T47D (cell line): ENCODE results near the gene ZNF337.
"Not testable (repeated sequence)": the region's sequence is repeated elsewhere in the genome, so short reads cannot be mapped to it uniquely, and the experiment has no call there.

Experiments used
- DNase-seq, 2 experiments: peaks; one replicate each; pipeline versions ENCODE4 v3.0.0 to v3.0.0-alpha.2; 2011 to 2012; ENCODE audit warnings: low read depth in 1 of 2, low spot score in 1 of 2
- JUND ChIP-seq: IDR thresholded peaks from 2 replicates; pipeline ENCODE4 v1.6.1; 2012; ENCODE audit warnings: low read depth
- in situ Hi-C: cut with HindIII; loops from 2 replicates; pipeline ENCODE4 v1.10.0; 2016; ENCODE audit warnings: low sequenced_read_pairs, low pct_unique_long_range_greater_than_20kb

ZNF337 gene

GRCh38 chr20:25696371-25697131 is at the start of gene ZNF337:
Gene ZNF337 (minus strand): TSS chr20:25696853. CDS start chr20:25686417, 10,436 bp downstream.
- in situ Hi-C loops, result no loop called here
- TF ChIP-seq JUND, result no peak
- DNase-seq, result peak; percentile 89 to 95

GRCh38 chr20:25745738-25746137 is 49.1 kb upstream of the ZNF337 start:
- DNase-seq, result no peak
- TF ChIP-seq JUND, result no peak
- in situ Hi-C loops, result no loop called here

GRCh38 chr20:25745100-25745499 is 48.4 kb upstream of the ZNF337 start:
- in situ Hi-C loops, result no loop called here
- TF ChIP-seq JUND, result no peak
- DNase-seq, result peak in 1 of 2 experiments; percentile 7

- no peak for TF ChIP-seq JUND
- no peak for DNase-seq
- in situ Hi-C loops, result no loop called here
These were observed 47.6 kb upstream of the ZNF337 start for GRCh38 chr20:25744261-25744660.

GRCh38 chr20:25741088-25741487 is 44.4 kb upstream of the ZNF337 start:
- TF ChIP-seq JUND, result no peak
- no peak for DNase-seq
- in situ Hi-C loops, result no loop called here

- no peak for TF ChIP-seq JUND
- no peak for DNase-seq
- in situ Hi-C loops, result no loop called here
These were observed 43.1 kb upstream of the ZNF337 start for GRCh38 chr20:25739615-25740320.

- TF ChIP-seq JUND, result no peak
- DNase-seq, result no peak
- in situ Hi-C loops, result no loop called here
These were observed 41.5 kb upstream of the ZNF337 start for GRCh38 chr20:25738198-25738597.

- in situ Hi-C loops, result no loop called here
- TF ChIP-seq JUND, result no peak
- DNase-seq, result no peak
These were observed 37.2 kb upstream of the ZNF337 start for GRCh38 chr20:25733903-25734302.

- DNase-seq, result no peak
- in situ Hi-C loops, result no loop called here
- no peak for TF ChIP-seq JUND
These were observed 34.2 kb upstream of the ZNF337 start for GRCh38 chr20:25730862-25731261.

GRCh38 chr20:25726357-25726756 is 29.7 kb upstream of the ZNF337 start:
- DNase-seq, result no peak
- in situ Hi-C loops, result no loop called here
- no peak for TF ChIP-seq JUND

- TF ChIP-seq JUND, result no peak
These were observed 29.0 kb upstream of the ZNF337 start for GRCh38 chr20:25725639-25726038.

GRCh38 chr20:25723975-25724374 is 27.3 kb upstream of the ZNF337 start:
- TF ChIP-seq JUND, result no peak
- in situ Hi-C loops, result no loop called here
- no peak for DNase-seq

More at GRCh38 chr20:25725639-25726038, 29.0 kb upstream of the ZNF337 start:
- in situ Hi-C loops, result no loop called here
- DNase-seq, result no peak

- in situ Hi-C loops, result no loop called here
- DNase-seq, result no peak
- no peak for TF ChIP-seq JUND
These were observed 23.6 kb upstream of the ZNF337 start for GRCh38 chr20:25720285-25720684.

- DNase-seq, result peak in 1 of 2 experiments; percentile 37
- in situ Hi-C loops, result not testable (repeated sequence)
These were observed 22.5 kb upstream of the ZNF337 start for GRCh38 chr20:25718896-25719809.
